Measurements from ENCODE around the gene CAV1.
A peak's percentile ranks its signal among the peaks of the same experiment; 100 is the strongest.
"Not testable (repeated sequence)": the region's sequence is repeated elsewhere in the genome, so short reads cannot be mapped to it uniquely, and the experiment has no call there.

The CAV1 gene, protein sequence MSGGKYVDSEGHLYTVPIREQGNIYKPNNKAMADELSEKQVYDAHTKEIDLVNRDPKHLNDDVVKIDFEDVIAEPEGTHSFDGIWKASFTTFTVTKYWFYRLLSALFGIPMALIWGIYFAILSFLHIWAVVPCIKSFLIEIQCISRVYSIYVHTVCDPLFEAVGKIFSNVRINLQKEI

DNA sequence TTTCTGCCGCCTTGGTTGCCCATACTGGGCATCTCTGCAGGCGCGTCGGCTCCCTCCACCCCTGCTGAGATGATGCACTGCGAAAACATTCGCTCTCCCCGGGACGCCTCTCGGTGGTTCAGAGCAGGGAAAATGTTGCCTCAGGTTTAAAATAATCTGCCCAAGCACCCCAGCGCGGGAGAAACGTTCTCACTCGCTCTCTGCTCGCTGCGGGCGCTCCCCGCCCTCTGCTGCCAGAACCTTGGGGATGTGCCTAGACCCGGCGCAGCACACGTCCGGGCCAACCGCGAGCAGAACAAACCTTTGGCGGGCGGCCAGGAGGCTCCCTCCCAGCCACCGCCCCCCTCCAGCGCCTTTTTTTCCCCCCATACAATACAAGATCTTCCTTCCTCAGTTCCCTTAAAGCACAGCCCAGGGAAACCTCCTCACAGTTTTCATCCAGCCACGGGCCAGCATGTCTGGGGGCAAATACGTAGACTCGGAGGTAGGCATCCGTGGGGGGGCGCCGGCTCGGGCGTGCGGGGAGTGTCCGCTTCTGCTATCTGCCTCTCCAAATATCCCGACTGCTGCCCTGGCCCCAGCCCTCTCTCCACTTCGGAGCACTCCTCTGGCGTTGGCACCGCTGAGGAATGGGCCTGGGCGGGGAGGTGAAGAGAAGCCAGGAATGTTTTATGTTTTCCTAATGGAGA is at the start of gene CAV1:
Gene CAV1 (plus strand): TSS at position 428 of the 689 bp plus-strand sequence. CDS start 27 bp downstream, at position 455.
- DNase-seq (ENCODE audit: low read depth), result peak; percentile 98

DNA sequence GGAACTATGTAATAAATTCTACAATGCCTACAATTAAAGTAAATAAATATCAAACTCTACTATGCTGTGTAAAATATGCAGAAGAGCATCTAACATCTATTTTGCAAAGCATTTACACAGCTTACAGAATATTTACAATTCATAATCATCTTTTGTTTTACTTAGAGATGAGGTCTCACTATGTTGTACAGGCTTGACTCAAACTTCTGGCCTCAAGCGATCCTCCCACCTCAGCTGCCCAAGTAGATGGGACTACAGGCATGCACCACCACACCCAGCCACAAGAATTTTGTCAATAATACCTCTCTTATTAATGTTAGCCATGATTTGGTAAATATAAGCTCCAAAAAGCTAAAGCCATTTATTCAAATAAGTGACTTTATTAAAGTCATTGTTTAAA is 47.2 kb upstream of the CAV1 start:
- no peak for DNase-seq (ENCODE audit: low read depth)

- no peak for DNase-seq (ENCODE audit: low read depth)
Measured at GRCh38 chr7:116478834-116479233, 46.0 kb upstream of the CAV1 start.

GRCh38 chr7:116483271-116483942 is 41.4 kb upstream of the CAV1 start:
- DNase-seq (ENCODE audit: low read depth), result peak; percentile 35

GRCh38 chr7:116484389-116484788 is 40.4 kb upstream of the CAV1 start:
- not testable (repeated sequence) for DNase-seq (ENCODE audit: low read depth)

GRCh38 chr7:116487907-116488521 is 36.8 kb upstream of the CAV1 start:
- no peak for DNase-seq (ENCODE audit: low read depth)

DNA sequence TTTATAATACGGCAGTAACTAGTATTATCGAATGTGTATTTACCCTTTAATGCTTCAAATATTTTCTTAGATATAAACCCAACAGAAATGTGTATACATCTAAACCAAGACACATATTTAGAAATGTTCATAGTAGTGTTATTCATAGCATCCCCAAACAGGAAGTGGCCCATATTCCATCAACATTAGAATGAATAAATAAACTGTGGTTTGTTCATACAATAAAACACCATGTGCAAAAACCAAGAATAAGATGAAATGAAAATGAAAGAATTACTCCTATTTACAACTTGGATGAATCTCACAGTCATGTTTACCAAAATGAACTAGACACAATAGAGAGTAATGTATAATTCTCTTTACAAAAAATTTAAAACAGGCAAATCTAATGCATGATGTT is 34.5 kb upstream of the CAV1 start:
- no peak for DNase-seq (ENCODE audit: low read depth)

GRCh38 chr7:116491887-116492653 is 32.8 kb upstream of the CAV1 start:
- DNase-seq (ENCODE audit: low read depth), result no peak

GRCh38 chr7:116492654-116493109 is 32.2 kb upstream of the CAV1 start:
- DNase-seq (ENCODE audit: low read depth), result peak; percentile 50

- DNase-seq (ENCODE audit: low read depth), result no peak
Measured at GRCh38 chr7:116493449-116493848, 31.4 kb upstream of the CAV1 start.

GRCh38 chr7:116494472-116494871 is 30.4 kb upstream of the CAV1 start:
- DNase-seq (ENCODE audit: low read depth), result no peak

DNA sequence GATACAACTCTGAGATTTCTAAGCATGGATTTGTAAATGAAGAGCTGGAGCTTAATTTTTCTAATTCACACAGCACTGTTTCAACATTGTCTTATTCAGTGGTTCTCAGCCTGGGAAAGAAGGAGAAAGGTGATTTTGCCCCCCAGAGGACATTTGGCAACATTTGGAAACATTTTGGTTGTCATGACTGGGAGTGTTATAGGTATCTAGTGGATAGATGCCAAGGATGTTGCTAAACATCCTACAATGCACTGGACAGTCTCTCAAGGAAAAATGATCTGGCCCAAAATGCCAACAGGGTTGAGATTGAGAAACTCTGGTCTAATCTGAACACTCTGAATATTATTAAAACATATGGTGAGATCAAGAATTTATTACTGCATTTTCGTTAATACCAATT is 29.1 kb upstream of the CAV1 start:
- no peak for DNase-seq (ENCODE audit: low read depth)

DNA sequence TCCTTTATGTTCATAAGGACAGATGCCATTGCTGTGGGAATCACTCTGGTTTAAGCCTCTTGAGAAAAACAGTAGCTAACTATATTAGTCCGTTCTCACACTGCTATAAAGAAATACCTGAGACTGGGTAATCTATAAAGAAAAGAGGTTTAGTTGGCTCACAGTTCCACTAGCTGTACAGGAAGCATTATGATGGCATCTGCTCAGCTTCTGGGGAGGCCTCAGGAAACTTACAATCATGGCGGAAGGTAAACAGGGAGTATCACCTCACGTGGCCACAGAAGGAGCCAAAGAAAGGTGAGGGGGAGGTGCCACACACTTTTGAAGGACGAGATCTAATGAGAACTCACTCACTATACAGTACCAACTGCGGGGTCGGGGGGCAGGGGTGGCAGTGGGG is 28.2 kb upstream of the CAV1 start:
- no peak for DNase-seq (ENCODE audit: low read depth)

DNA sequence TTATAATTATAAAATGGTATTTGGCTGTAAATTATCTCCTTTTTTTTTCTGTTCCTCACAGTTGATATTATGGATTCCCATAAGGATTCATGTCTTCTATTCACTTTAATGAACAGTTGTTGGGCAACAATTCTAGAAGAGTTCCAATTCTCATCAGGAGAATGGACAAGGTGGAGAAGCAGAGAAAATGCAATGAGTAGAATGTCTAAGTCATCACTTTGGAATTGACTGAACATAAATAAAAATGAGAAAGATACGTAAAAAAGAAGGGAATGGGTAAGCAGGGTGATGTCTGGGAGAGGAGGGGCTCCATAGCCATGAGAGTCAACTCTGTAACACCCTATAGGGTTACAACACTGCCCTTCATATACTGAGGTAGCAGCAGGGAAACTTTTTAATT is 27.1 kb upstream of the CAV1 start:
- DNase-seq (ENCODE audit: low read depth), result peak; percentile 42

GRCh38 chr7:116499168-116500077 is 25.4 kb upstream of the CAV1 start, which contains the start of gene CAV2:
Gene CAV2, plus strand, starts transcription at chr7:116499738. Its CDS starts 44 bp downstream, at chr7:116499782.
- DNase-seq (ENCODE audit: low read depth), result peak; percentile 79

DNA sequence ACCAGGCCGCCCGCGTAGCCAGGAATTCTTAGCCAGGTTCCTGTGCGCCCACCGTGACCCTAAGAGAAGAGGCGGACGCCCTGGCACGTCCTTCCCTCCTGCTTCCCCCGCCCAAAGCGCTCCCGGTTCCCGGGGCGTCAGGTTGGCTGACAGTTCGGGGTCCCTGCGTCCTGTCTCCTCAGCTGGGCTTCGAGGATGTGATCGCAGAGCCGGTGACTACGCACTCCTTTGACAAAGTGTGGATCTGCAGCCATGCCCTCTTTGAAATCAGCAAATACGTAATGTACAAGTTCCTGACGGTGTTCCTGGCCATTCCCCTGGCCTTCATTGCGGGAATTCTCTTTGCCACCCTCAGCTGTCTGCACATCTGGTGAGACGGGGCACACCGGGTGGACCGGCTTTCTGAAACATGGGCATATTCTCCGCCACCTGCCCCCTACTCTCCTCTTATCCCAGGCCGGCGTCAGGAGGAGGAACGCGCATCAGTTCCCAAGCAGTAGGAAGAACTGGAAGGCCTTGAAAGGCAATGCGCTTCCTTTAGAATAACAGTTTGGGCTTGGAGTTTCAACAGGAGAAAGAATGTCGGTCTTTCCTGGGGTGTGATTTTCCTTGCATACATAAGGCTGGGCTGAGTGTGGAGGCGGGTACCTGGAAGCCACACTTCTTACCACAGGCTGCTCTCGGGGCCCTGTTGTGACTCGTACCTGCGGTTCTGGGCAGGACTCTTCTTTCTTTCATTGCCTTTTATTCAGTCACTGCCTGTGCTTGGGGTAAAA is 24.6 kb upstream of the CAV1 start:
- peak; percentile 71 for DNase-seq (ENCODE audit: low read depth)

DNA sequence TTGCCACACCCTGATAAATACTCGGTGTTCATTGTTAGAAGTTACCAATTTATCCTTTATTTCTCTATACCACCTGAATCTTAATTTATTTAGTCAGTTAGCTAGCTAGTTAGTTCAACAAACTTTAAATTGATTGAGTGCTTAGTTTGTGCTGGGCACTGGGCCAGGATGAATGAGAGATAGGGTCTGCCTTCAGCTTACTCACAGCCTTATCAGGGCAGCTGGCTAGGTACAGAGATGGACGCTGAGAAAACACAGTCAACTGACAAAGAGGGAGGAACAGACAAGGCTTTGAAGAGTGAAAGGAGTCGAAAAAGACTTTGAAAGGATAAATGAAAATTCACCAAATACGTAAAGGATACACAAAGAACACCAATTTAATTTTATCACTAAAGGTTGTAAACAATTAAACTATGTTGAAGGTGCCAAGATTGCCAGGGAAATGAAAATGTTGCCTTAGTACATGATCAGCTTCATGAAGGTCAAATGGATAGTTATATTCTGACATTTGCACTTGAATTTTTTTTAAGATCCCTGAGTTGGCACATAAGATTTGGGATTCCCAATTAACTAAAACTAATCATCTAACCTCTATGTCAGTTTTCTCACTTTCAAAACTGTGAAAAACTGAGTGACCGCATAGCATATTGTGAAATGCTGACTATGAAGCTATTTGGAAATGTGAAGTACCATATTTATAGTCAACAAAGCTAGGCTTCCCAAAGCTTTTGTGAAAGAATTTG is 23.2 kb upstream of the CAV1 start:
- peak; percentile 41 for DNase-seq (ENCODE audit: low read depth)

DNA sequence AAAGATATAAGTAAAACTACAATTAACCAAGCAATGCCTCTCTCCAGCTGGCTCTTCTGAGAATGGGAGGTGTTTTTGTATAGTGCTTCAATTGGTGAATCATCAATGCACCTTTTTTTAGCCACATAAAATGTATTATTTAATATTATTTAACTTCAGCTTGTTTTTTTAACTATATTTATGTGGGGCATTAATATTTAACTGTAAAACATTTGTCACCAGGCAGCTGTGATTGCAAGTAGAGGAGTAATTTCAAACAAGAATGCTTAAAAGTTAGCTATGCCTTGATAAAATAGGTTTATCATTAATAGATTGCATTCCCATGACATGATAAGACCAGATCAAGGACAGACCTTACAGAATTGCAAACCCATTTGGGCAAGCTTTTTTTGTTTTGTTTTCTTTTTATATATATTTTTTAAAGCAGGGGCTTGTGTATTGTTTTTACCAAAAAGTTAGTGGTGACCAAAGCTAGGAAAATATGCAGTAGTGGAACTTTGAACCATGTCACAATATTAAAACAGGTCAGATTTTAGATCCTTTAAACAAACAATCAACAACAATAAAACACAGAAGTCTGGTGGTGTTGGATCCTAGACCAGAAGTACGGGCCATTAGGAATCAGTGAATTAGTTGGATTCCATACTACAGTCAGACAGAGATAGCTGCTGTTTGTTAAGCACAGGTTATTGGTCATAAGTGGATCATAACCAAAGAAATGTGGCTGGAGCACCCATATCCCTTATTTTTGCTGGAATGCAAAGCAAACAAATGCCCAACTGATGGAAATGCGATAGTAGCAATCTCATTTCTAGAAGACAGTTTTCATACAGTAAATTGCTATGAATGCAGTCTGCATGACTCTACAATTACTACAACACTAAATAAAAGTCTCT is 22.4 kb upstream of the CAV1 start:
- DNase-seq (ENCODE audit: low read depth), result no peak

Measured in EH (cell line).